ENCODE results near the gene TBC1D4. TPM values are rescaled to one million over a fixed set of nuclear protein-coding genes. Genes with fewer than 3 reads are reported as not detected.

Gene TBC1D4
- total RNA-seq, 2 donors from 2014 or later, result 14.9 to 20.3 TPM

DNA sequence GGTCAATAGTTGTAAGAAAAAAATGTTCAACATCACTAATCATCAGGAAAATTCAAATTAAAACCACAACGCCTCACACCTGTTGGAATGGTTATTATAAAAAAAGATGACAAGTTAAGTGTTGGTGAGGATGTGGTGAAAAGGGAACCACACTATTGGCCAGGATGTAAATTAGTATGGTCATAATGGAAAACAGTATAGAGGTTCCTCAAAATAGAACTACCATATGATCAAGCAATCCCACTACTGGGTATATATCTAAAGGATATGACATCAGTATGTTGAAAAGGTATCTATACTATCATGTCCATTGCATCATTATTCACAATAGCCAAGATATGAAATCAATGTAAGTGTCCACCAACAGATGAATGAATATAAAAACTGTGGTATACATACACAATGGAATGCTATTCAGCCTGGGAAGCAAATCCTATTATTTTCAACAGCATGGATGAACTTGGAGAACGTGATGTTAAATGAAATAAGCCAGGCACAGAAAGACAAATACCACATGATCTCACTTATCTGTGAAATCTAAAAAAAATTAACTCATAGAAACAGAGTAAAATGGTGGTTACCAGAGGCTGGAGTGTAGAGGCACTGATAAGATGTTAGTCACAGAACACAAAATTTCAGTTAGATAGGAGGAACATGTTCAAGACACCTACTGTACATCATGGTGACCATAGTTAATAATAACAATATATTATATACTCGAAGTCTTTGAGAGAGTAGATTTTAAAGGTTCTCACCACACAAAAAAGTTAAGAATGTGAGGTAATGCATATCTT lies 56.6 kb downstream of the TBC1D4 start:
- no peak for DNase-seq (ENCODE audit: low spot score)
- intact Hi-C loops (cut with DNase I), result no loop called here

DNA sequence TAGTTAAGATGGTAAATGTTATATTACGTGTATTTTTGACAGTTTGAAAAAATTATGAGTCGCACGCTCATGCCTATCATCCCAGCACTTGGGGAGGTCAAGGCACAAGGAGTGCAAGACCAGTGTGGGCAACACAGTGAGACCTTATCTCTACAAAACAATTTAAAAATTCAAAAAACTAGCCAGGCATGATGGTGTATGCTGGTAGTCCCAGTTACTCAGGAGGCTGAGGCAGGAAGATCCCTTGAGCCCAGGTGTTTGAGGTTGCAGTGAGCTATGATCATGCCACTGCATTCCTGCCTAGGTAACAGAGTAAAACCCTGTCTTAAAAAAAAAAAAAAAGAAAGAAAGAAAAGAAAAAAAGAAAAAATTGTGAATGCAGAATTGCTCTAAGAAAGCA lies 58.0 kb downstream of the TBC1D4 start:
- no peak for DNase-seq (ENCODE audit: low spot score)
- intact Hi-C loops (cut with DNase I), result no loop called here

DNA sequence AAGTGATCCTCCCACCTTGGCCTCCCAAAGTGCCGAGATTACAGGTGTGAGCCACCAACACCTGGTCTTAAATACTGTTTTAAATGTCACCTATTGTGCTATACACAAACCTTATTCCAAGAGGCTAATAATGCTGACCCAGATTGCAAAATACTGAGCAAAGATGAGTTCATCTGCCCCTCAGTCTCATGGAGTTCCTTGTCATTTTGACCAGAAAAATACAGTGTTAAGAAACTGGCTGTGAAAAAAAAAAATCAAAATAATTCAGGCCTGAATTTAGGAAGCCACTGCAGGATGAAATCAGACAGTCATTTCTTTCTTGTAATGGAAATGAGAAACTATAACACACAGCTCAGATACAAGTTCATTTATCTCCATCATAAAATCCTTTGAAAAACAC lies 59.9 kb downstream of the TBC1D4 start:
- intact Hi-C loops (cut with DNase I), result no loop called here
- DNase-seq (ENCODE audit: low spot score), result no peak

DNA sequence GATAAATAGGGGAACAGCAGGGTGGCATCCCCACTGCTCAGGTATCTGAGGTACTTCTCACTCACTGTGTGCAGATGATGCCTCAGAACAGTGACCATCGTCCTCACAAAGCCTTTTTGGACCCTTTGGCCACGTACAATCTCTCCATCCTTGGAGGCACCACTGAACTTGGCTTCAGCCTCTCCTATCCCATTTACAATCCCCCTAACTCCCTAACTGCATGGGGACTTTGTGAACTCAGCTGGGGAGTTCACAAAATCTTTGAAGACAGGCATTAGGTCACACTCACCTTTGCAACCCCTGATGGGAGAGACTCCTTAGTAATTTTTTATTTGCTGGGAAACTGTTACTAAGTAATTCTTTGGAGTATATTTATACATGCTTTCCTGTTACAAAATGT lies 60.8 kb downstream of the TBC1D4 start:
- intact Hi-C loops (cut with DNase I), result no loop called here
- no peak for DNase-seq (ENCODE audit: low spot score)

DNA sequence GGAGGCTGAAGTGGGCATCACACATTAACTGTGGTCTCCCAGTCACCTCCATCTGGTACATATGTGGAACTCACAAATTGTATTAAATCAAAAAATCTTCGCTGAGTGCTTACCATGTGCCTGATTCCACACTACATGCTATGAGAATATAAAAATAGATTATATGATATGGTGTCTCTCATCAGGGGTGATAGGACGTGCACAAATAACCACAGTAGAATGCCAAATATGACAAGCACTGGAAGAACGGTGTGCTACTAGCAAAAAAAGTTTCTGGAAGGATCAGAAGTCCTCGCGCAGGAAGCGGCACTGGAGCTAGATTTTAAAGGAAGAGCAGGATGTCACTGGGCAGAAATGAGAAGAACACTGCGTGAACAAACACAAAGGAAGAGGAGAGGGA lies 62.3 kb downstream of the TBC1D4 start:
- intact Hi-C loops (cut with DNase I), result no loop called here
- no peak for DNase-seq (ENCODE audit: low spot score)

DNA sequence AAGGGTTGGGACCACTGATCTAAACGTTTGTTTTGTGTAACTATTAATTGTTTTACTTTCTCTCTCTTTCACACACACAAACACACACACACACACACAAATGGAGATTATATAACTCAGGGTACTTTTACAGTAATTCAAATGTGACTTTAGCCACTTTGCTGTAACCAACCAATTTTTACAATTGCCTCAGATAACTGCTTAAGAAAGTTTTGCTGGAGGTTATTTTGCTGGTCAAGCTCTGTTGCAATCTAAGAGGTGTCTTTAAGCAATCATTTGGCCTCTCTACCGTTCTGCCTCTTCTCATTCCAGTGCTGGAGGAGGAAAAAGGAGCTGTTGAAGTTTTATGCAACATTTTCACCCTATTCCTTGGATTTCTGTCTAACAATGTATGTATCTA lies 63.0 kb downstream of the TBC1D4 start:
- intact Hi-C loops (cut with DNase I), result no loop called here
- DNase-seq (ENCODE audit: low spot score), result no peak

DNA sequence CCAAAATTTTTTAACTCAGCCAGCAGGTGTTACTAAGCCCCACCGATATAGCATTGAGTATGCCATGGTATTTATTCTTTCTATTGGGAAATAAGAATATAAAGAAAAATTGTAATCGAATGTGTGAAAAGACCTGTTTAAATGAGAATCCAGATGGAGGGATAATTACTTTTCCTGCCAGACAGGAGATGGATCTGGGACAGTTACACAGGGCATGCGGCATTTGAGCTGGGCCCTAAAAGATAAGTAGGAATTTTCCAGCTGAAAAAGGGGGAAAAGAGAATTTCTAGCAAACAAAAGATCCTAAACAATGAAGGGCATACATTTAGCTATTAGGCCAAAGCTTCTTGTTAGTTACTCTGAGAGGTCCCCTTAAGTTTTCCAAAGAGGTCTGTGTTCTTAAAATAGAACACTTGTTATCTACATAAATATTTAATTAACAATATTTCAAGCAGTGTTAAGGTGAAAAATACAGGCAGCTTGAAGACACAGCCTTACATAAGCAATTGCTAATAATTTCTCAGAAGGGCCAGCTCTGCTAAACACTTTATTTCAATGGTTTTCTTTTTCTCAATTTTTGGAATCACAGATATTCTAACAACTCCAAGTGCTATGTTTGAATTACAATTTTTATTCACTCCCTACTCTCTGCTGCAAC lies 63.7 kb downstream of the TBC1D4 start:
- no peak for DNase-seq (ENCODE audit: low spot score)
- intact Hi-C loops (cut with DNase I), result no loop called here

DNA sequence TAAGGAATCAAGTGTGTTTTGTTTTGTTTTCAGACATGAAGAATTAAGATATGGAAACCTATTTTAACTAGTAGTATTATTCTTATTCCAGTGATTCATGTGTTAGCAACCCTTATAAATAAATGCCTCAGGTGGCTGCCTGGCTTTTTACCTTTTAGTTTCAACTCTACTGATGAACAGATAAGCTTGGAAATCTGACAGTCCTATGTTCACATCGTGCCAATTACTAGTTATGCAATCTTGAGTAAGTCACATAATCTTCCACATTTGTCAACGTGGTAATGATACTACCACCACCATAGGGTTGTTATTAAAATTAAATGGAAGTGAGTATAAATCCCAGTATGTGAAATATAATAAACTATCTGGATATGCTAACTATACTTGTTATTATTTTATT lies 64.3 kb downstream of the TBC1D4 start:
- DNase-seq (ENCODE audit: low spot score), result no peak
- intact Hi-C loops (cut with DNase I), result no loop called here

DNA sequence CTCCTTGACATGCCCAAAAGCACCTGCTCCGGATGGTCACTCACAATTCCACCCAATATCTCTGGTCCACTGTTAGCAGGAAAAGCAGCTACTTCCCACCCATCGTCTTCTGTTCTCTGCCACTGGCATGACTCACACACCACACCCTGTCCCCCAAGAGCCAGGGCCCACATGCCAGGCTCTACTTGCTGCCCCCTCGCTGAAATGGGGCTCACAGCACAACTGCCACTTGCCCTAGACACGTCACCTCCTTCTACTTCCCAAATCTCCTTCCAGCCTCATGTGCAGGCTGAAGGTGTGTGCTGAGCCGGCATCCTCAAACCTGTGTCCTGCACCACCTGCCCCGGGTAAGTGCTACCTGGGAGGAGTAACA lies 65.0 kb downstream of the TBC1D4 start:
- DNase-seq (ENCODE audit: low spot score), result no peak
- intact Hi-C loops (cut with DNase I), result no loop called here

DNA sequence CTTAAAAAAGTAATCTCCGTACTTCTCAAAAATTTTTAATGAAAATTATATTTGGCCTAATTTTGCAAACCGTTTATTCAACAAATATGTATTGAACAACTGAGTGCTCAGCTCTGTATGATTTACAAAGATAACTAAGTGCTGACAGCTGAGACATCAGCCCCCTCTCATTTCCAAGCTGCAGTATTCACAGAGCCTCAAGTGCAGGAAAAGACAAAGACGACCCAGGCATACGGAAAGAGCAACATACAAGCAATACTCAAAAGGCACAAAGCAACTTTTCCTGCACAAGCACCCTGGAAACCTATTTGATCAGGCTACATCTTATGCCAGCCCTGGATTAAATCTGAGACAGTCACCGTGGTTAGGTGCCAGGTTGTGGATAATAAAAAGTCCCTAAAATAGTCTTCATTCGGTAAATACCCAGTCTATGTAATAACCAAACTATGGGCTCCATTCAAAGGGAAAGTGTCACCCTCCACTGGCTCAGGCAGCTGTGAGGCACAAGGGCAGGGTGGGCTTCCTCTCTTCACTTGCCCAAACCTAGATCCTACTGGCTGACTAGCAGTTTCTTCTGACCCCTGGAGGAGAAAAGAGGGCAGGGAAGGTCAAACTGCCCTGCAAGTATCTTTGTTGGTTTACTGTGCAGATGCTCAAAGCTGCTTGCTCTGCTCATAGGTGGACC lies 65.5 kb downstream of the TBC1D4 start:
- intact Hi-C loops (cut with DNase I), result no loop called here
- DNase-seq (ENCODE audit: low spot score), result no peak

DNA sequence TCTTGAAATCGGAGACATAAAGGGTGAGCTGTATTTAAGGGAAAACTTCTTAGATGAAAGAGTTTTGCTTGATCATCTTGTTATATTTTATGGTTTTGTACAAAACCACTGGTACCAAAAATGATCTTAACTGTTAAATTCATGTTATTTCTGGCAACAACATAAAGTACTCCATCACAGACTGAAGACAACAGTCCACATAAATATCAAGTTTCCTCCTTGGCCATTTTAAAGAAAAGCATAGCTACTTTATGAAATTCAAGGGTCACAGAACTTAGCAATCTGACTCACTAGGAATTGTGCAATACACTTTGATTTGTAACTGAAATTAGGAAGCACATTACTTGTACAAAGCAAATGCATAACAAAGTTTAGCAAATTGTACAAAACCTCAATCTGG lies 66.3 kb downstream of the TBC1D4 start:
- intact Hi-C loops (cut with DNase I), result no loop called here
- no peak for DNase-seq (ENCODE audit: low spot score)

DNA sequence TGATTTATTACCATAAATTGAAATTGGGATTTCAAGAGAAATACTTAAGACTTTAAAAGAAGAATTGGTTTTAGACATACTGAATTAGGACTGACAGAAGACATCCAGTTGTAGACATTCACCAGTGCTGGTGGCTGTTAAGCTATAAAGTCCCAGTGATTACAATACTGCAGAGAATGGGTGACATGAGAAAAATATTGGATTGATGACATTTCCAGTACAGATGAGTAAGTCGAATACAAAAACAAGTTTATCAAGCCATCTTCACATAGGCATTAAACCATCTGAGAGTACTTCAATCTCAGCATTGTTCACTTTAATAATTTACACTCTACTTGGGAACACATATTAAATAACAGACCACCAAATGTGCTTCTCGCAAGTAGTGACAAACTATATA lies 66.8 kb downstream of the TBC1D4 start:
- no peak for DNase-seq (ENCODE audit: low spot score)
- intact Hi-C loops (cut with DNase I), result no loop called here

DNA sequence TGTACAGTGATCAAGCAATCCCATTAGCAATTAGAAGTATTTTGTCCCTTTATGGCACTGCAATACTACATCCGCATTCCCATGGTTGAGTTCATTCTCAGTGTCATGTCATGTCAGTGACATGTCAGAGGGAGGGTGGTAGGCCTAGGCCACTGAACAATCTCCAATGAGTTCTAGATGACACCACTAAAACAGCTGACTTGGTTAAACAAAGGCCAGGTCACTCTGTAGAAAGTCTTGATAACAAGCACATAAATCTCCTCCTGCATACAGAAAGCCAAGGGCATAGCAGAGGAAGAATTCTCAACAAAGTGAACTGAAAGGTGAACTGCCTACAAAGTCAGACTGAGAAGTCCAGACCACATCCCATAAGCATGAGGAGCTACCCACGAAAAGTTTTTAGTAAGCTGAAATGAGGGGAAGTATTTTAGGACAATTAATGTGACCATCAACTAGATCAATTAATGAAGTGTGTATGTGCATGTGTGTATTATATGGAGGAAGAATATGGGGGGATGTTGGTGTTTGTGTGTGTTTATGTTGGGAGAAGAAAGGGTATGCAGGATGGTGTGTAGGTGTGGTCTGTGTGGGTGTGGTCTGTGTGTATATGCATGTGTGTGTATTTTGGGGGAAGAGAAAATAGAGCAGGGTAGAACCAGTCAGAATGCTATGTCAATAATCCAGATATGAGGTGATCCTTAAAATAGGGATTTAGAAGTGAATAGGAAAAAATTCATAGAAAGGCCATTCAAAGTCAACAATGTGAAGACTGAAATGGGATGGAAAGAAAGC lies 67.7 kb downstream of the TBC1D4 start:
- intact Hi-C loops (cut with DNase I), result no loop called here
- no peak for DNase-seq (ENCODE audit: low spot score)

DNA sequence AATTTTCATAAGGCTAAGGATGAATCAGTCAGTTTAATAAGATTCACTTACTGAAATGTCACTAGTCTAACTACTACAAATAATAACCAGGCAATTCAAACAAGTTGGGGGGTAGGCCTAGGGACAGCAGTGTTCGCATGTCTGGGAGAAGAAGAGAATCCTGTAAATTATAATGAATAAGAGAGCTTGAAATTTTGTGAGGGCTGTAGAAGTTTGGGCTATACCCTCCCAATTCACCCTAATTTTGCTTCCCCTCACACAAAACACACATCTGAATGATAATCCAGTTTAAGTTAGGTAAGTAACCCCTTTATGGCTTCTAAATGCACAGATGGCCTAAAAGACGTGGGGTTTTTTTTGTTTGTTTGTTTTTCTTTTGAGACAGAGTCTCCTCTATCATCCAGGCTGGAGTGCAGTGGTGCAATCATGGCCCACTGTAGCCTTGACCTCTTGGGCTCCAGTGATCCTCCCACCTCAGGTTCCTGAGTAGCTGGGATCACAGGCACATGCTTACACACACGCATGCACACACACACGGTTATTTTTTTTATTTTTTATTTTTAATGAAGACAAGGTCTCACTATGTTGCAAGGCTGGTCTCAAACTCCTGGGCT lies 69.9 kb downstream of the TBC1D4 start:
- intact Hi-C loops (cut with DNase I), result no loop called here
- no peak for DNase-seq (ENCODE audit: low spot score)

DNA sequence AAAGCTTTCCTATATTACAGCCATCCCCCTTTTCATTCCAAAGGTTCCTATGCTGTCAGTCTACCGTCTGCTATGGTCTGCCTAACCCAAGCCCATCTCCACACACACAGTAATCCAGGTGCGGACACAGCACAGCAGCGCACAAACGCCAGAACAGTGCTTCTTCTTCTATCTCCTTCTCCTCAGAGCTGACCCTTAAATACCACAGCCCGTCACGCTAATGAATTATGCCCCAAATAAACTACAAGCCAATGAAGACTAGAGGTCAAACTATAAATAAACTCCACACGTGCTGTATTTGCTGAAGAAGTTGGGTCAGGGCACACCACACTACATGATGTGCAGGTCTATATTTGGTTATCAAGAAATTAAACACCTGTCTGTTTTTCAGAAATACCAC lies 71.8 kb downstream of the TBC1D4 start:
- intact Hi-C loops (cut with DNase I), result no loop called here

DNA sequence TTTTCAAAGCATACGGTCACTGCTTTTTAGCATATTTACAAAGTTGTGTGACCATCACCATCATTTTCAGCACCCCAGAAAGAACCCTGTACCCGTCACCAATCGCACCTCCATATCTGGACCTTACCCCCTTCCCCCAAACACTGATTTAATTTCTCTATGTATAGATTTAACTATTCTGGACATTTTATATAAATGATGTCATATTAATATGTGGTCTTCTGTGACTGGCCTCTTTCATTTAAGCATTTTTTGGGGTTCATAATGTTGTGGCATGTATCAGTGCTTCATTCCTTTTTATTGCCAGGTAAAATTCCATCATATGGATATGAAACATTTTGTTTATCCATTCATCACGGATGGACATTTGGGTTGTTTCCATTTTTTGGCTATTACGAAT lies 74.0 kb downstream of the TBC1D4 start:
- no peak for DNase-seq (ENCODE audit: low spot score)
- intact Hi-C loops (cut with DNase I), result no loop called here

More for the DNA sequence above, 71.8 kb downstream of the TBC1D4 start:
- DNase-seq (ENCODE audit: low spot score), result no peak

DNA sequence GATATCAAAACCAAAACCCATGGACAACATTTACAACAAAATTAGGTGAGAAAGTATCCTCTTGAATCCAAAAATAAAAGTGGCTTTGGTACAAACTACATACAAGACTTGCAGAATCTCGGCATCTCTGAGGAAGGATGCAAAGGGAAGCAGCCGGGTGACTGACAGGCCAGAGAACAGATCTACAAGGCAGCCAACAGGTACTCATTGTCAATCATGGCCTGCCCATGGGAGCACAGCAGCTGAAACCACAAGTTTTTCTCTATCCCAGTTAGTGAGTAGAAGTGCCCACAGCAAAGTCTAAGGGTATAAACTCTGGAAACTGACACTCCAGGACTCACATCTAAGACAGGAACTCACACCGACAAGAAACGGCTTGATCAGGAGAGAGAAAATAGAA lies 74.5 kb downstream of the TBC1D4 start:
- intact Hi-C loops (cut with DNase I), result no loop called here
- DNase-seq (ENCODE audit: low spot score), result no peak

DNA sequence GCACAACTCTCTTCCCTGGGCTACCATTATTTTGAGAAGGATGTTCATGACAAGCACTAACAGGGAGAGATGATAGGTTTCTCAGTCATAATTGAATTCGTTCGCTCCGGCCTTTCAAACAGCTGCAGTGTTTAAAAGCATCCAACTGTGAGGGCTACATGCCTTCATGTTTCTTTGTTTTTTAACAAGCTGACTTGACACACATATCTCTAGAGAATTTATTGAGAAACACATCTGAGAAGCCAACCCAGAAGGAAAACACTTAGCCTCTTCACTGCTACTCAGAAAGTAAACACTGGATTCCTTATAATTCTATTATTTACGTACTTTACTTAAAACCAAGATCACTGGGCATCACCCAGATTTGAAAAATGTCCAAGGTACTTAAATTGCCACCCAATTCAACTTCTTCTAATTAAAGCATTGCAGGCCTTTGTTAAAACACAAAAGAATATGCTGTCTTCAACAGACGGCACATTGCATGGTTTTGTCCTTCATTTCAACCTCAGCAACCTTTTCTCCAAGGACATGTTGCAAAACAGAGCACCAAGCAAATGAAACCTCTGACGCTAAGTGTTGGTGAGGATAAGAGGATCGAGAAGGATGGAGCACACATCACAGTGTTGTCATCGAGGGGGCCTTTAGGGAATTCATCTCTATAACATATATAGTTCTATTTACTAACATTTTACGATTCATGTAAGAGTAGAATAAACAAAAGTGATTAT lies 75.8 kb downstream of the TBC1D4 start:
- DNase-seq (ENCODE audit: low spot score), result no peak
- intact Hi-C loops (cut with DNase I), result no loop called here

DNA sequence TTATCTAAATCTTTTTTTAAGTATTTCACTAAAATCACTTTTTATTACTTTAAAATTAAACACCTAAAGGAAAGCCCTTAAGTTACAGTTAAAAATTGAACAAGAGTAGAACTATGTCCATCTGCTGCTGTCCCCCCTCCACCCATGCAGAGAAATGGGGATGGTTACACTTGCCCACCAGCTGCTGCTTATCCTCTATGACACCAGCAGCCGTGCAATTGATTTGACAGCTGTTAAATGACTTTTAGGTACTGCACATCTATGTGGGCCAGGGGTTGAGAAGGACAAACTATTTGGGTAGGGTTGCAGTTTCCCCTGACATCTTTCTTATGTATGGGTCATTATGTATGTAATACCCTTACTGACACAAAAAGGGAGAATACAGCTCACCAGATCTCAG lies 77.2 kb downstream of the TBC1D4 start:
- intact Hi-C loops (cut with DNase I), result no loop called here
- DNase-seq (ENCODE audit: low spot score), result no peak
